Measurements from ENCODE around the gene CD6.
A peak's percentile ranks its signal among the peaks of the same experiment; 100 is the strongest.

CD6 gene

DNA sequence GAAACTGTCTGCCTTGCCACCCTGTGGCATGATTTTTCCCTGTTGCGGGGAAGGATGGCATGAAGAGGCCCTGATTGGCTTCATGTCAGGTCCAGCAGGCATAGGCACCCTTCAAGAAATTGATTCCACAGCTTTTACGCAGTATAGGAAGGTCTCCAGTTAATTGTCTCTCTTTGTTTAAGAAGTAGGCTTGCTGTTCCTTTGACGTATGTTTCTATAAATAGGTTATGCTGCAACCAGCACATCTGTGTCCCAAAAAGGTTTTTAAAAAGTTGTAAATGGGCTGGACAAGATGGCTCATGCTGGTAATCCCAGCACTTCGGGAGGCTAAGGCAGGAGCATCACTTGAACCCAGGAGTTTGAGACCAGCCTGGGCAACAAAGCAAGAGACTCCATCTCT is 62.6 kb downstream of the CD6 start:
- no peak for ATAC-seq

DNA sequence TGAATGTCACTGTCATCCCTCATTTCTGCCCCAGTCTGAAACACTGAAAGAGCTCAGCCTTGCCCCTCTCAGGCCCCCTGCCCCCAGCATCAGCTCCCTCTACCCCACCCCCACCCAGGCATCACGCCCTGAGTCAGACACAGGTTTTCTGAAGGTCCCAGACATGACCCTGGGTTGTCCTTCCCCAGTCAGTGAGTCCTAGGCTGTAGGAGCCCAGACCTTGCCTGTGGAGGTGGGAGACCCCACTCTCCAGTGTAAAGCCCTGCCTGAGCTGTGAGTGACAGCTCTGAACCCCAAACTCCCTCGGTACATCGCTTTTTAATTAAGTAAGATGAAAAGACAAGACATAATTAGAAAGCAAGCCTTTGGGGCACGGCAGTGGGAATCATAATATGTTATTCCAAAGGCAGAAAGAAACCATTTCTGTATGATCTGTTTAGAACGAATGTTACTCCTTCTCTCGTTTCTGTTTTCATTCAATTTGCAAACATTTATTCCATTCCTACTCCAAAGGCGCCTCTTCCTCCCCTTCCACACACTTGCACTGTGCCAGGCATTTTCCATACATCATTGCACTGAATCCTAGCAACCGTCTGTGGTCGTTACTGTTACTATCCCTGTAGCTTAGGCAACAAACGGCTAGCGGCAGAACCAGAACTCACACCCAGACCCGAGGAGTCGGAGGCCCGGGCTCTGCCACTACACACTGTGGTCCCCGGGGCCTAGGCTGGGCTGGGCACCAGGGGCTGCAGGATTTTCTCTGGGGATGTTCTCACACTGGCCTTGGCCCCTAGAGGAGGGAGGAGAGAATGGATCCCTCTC is 63.4 kb downstream of the CD6 start:
- no peak for ATAC-seq

DNA sequence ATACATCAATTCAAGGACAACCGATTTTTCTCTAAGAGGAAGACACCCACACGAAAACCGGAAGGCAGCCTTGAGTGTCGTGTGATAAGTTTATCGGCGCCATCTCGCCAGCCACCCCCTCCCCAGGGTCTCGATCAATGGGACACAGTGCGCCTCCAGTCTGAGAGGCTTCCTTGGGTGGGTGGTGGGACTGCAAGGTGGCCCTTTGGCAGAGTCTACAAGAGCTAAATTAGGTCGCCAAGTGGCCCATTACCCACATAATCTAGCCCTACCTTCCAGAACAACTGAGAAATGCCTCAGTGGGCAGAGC is 64.0 kb downstream of the CD6 start:
- ATAC-seq: no peak

DNA sequence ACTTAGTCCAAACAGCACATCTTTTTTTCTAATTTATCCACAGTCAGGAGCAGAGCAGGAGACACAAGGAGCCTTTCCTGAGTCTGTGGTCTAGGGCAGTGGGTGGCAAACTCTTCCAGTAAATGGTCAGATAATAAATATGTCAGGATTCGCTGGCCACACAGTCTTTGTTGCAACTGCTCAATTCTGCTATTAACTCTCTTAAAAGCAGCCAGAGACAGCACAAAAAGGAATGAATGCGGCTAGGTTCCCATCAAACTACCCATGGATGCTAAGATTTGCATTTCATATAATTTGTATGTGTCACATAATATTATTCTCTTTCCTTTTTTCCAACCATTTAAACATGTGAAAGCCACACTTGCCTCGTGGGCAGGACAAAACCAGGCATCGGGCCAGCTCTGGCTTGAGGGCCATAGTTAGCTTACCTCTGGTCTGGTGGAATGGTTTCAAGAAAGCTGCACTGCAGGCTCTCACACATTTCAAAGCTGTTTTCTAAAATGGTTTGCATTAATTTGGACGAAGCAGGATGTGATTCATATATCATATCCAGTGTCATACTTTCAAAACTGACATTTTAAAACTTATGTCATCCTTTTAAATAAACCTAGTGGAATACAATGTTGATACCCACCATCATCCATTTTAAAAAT is 66.1 kb downstream of the CD6 start:
- ATAC-seq: peak; percentile 56 to 71

DNA sequence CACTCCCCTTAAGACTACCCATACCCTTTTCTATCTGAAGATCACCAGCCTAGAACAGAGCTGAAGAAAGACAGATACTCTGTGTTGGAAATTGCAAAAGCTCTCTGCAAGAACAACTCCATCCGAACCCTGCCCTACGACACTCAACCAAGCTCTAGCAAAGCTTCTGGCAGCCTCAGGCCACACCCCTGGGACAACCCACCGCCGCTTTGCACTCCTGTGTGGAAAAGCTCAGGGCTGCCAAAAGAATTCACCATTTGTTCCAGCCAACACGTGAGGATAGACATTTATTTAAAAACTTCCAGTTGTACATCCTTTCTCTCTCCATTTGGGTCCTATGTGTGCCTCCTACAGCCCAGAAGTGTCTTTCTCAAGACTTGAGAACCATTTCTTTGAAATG is 68.4 kb downstream of the CD6 start:
- no peak for ATAC-seq

DNA sequence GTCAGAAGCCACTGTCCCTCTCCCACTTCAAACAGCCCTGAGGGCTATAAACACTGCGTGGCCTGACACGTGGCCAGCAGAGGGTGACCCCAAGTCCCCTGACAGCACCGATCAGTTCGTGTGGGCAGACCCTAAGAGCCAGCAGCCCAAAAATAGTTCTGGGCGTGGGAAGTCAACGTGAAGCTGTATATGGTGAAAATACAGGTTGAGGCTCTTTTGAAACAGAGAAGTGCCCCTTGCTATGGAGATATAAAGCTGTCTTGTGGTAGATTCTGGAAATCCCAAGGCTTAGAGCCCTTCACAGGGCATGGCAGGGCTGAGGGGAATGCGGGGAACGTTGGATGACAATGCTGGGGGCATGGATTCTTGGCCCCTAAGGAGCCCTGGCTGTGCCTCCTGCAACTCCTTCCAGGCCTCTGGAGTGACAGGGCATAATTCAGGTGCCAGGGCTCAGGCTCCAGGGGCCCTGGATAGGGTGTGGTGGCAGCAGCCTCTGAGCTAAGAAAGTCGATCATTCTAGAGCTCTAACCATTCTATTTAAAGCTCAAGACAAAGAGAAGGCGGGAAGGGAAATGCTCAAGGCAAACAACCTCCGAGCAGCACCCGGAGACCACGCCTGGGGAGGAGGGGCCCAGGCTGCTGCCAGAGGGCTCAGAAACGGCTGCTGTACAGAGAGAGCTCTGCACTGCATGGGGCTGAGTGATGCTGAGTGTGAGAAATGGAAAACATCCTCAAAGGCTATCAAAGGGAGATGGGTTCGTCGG is 70.5 kb downstream of the CD6 start:
- peak; percentile 89 to 95 for ATAC-seq

DNA sequence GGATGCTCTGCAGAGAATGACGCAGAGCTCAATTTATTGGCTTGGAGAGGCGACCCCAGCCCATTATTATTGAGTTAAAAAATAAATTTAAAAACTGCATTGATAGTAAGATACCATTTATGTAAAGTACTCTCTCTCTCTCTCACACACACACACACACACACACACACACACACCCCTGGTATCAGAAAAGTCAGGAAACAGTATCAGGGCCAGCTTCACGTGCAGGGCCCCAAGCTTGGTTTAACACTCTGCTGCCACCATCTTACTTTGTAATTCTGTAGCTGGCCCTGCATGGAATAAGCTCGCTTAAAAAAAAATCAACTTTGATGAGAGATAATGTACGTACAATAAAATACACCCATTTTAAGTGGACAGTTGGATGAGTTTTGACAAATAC is 71.1 kb downstream of the CD6 start:
- no peak for ATAC-seq

DNA sequence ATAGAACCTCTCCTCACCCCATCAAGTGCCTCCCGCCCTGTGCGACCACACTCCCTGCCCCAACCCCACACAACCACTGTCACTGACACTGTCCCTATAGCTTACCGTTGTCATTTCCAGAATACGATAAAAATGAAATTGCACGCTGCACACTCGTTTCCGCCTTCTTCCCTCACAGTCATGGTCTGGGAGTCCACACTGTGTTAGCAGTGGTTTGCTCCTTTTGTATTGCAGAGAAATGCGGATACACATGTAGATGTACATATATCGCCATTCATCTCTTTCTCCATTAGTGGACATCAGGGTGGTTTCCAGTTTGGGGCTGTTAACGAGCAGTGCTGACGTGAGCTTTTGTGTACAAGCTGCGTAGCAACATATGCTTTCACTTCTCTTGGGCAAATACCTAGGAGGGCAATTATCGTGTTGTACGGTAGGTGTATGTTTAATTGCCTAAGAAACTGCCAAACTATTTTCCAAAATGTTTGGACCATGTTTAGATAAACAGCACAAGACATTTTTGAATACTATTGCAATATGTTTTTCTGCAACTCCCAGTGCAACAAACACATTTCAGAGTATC is 71.6 kb downstream of the CD6 start:
- ATAC-seq: peak in 1 of 2 donors; percentile 3

DNA sequence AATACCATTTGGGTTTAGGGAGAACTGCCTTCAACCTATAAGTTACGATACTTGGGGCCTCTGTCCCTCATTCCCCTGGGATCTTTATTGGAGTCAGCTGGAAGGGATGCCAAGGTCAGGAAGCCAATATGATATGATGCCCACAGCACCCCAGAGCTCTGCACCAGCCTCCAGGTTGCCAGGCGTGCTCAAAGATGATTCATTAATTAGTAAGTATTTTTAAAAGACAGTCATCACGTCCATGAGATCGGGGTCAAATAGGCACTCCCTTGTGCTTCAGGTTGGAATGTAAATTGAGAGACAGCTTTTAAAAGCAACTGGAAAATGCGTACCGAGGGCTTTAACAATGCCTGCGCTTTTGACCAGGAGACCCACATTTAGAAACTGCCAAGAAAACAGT is 73.8 kb downstream of the CD6 start:
- ATAC-seq: no peak

DNA sequence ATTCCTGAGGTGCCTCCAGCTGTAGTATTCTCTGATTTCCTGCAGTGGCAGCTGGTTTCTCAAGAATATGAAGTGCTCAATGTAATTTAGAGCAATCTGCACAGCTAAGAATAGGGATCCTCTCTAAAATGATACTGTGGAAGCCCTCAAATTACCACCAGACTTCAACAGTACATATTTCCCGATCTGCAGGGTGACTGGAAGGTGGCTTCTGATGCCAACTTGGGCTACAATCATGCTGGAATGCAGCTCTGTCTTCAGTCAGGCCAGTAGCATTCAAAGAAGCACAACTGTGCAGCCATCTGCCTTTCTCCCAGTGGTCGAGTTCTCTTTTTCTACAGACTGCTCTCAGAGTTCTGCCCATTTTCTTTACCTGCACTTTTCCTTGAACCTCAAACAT is 75.4 kb downstream of the CD6 start:
- ATAC-seq: no peak

DNA sequence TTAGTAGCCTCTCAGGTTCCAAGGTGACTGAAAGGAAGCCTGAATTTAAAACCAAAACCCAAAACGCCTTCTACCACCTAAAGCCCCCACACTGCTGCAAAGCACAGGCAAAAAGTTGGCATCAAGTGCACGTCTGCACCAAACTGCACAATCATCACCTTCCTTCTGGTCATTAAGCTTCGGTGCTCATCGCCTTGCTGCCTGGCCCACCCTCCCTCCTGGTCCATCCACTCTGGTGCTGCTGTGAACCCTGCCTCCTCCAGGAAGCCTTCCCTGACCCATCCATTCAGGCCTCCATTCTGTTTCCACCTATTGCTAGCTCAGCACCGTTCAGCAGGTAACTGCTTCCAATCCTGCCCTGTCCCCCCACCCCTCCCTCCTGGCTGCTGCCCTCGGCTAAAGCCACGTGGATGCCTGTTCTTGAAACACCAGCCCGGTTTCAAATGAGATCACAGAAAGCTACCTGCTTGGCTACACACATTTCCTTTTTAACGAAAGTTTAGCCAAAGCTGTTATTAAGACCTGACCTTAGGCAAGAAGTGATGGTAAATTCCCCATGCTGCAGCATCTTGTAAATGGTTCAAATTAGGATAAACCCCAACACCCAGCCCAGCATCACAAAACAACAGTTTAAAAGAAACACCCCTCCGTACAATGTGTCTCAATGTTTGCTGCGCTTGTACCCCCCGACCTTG is 77.0 kb downstream of the CD6 start:
- peak in 1 of 2 donors; percentile 9 for ATAC-seq

DNA sequence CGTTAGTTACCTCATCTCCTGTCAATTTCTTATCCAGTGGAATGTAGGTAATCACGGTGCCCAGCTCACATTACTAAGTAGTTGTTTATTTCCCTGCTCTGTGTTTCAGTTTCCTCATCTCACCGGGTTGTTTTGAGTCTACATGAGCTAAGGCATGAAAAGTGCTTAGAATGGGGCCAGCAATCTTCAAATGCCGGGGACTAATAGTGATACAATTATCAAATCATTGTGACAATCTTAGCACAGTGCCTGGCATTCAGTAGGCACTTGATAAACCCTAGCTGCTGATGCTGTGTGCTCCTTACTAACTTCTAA is 77.5 kb downstream of the CD6 start:
- ATAC-seq: peak; percentile 65 to 77

DNA sequence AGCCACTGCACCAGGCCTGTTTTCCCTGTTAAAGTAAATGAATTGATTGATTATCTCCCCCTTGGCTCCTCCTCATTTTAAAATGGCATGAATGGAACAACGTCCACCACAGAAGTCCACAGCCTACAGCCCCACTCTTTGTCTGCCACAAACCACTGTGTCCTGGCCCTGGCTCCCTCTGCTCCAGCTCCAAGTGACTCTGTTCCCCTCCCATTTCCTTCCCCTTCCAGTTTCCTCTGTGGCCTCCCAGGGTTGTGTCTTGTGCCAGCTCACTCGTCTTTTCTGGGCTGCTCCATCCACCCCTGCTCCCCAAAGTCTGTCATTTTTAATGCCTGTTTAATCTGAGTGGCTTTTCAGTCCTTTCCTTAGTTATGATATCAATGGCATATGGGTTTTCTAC is 78.4 kb downstream of the CD6 start:
- no peak for ATAC-seq

DNA sequence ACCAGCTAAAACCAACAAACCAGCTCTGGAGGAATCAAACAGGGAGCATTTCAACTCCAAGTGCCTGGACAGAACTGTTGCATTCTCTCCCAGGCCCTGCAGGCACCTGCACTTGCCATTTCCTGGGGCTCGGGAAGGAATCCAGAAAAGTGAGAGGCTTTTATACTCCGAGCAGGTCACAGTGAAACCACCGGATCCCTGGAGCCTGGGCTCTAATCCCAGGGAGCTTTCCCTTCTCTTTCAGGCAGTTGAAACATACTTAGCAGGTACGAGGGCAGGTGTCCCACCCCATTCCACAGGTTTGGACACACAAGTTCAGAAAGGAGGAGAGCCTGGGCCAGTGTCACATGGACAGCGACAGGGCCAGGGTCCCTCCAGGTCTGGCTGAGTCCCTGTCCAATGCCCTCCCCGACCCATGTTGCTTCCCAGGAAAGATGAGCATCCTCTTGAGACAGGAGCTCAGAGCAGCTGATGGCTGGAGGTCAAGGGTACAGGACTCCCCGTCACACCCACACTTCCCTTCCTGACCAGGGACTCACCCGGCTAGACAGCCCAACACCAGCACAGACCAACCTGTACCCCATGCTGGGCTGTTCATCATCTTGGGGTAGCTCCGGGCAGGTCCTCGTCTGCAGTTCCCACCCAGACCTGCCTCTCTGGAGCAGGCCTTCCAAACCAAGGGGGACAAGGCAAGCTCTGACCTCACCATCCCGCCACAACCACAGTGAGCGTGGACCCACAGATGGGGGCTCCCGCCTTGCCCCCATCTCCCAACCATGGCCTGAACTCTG is 80.9 kb downstream of the CD6 start:
- ATAC-seq: no peak

DNA sequence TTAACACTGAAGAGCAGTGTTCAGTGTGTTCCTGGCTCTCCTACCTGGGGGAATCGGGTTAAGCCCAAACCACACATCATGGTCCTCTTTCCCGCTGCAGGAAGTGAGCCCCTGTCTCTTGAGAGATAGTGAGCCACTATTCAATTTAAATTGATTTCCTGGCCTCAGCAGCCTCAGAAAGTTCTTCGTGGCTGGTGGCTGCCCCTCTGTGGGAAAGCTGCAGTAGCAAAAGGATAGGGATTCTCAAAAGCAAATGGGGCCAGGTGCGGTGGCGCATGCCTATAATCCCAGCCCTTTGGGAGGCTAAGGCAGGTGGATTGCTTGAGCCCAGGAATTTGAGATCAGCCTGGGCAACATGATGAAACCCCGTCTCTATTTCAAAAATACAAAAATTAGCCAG is 81.7 kb downstream of the CD6 start:
- no peak for ATAC-seq

DNA sequence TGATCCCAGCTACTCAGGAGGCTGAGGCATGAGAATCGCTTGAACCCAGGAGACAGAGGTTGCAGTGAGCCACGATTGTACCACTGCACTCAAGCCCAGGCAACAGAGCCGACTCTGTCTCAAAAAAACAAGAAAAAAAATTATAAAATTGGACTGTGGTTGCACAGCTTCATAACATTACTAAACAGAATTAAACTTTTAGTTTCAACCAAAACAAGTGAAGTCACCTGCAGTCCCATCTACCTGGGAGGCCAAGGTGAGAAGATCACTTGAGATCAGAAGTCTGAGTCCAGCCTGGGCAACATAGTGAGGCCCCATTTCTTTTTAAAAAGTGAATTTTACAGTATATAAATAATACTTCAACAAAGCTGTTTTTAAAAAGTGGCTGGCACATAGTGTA is 83.0 kb downstream of the CD6 start:
- peak; percentile 50 to 55 for ATAC-seq

DNA sequence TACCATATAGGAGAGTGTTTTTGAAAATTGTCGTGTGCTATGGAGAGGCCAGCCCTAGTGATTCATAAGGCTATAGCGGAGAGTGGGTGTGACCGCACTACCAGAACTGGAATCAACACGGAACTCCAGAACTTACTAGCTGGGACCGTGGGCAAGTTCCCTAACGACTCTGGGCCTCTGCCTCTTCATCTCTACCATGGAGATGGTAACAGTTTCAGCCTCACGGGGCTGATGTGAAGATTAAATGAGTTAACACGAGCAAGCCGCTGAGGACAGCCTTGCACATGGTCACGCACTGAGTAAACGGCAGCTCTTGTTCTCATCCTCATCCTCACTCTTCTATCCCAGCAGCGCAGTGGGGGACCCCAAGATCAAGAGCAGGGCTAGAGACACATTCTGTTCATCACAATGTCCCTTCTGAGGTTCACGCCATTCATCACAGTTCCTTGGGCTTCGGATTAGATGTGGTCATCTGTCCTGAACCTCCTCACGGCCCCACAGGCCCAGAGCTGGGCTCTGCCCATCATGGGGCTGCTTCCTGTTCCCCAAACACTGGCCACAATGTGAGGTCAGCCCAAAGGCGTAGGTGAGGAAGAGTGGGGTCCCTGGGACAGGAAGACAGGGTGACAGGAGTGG is 83.6 kb downstream of the CD6 start:
- peak; percentile 63 to 72 for ATAC-seq

DNA sequence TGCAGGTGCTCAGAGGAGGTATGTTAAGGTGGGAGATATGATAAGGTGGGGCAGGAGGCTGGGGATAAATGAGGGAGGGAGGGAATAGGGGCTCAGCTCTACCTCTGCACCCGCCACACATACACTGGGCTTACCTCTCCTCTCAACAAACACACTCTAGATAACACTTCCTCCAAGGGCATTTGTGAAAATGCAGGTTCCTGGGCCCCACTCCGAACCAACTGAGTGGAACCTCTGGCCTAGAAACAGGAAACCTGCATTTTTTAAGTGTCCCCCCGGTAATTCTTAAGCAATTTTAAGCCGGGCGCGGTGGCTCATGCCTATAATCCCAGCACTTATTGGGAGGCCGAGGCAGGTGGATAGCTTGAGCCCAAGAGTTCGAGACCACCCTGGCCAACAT is 84.3 kb downstream of the CD6 start:
- ATAC-seq: no peak

DNA sequence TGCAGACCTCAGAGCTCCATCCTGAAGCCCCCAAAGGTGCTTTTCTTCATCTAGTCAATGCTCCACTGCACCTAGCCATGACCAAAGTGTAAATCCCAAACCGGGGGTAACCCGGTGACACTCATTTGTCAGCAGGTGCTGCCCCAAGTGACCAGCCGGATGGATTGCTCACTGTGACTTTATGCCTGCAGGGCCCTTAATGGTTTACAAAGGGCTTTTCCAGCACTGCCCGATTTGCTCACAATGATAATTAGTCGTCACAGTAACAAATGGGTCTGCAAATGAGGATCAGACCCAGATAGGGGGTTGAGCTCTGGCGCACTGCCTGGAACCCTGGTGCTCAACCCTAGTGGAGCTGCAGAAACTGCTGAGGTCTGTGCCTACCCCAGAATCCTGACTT is 85.1 kb downstream of the CD6 start:
- ATAC-seq: no peak

DNA sequence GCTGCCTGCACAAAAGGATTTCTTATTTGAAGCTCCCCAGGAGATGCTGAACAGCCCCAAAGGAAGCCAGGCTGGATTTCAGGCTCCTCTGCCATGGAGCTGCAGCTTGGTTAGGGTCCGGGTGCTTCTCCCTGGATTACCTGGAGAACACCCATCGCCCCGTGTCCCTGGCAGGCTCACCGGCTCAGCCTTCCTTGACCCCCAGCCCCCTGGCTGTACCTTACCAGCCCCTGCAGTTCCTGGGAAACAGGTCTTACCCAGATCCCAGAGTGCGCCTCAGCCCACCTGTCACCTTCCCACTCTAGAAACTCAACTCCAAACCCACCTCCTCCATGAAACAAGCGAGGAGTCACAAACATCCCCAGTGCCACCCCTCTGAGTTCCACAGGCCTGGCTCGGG is 85.5 kb downstream of the CD6 start:
- no peak for ATAC-seq

DNA sequence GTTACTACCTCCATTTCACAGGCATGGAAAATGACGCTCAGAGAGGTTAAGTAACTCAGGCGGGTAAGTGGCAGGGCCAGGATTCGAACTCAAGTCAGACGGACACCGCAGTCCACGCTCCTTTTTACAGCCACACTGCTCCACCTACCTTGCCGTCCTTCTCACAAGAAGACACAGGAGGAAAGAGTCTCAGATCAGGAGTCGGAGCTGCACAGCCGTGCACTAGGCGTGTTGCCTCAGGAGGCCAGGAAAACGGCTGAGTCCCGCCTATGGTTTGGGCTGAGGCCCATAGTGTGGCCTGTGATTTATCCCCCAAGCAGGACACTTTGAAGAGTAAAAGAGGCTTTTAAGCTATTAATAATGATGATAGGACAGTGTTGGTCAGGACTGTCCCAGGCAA is 86.1 kb downstream of the CD6 start:
- no peak for ATAC-seq

Data from activated CD4-positive, CD25-positive, alpha-beta regulatory T cell treated with anti-CD3 and anti-CD28 coated beads, Interleukin-2, amount 50 U/mL, for 24 hours (primary cell).